Mesodermal cell (in vitro differentiated cells): ENCODE results near the gene LRMDA.

Experiments
- H3K27ac ChIP-seq: 2 replicates; pipeline ENCODE4 v1.7.0; 2013; ENCODE audit warnings: mild to moderate bottlenecking, low read depth, low read length, moderate library complexity; ENCODE audit not compliant: severe bottlenecking
- H3K36me3 ChIP-seq: 2 replicates; pipeline ENCODE4 v1.7.1; 2013; ENCODE audit warnings: mild to moderate bottlenecking, low read length, moderate library complexity; ENCODE audit not compliant: control insufficient read depth, insufficient read depth
- H3K4me1 ChIP-seq: one replicate; pipeline ENCODE4 v1.7.1; 2013; ENCODE audit warnings: mild to moderate bottlenecking, low read length; ENCODE audit not compliant: insufficient read depth, control insufficient read depth, poor library complexity, severe bottlenecking
- H3K4me3 ChIP-seq: 2 replicates; pipeline ENCODE4 v1.7.0; 2013; ENCODE audit warnings: low read length, control low read depth, mild to moderate bottlenecking; ENCODE audit not compliant: insufficient read depth, poor library complexity, severe bottlenecking; ENCODE audit errors: extremely low read depth
- H3K9me3 ChIP-seq: 2 replicates; pipeline ENCODE4 v1.7.1; 2013; ENCODE audit warnings: mild to moderate bottlenecking, low read length, moderate library complexity; ENCODE audit not compliant: control insufficient read depth
- WGBS, 2 experiments: methylation state at CpG; one replicate each; pipeline ENCODE4 v1.1.5; 2013; ENCODE audit warnings: missing lambda C conversion rate in 2 of 2; ENCODE audit not compliant: insufficient coverage in 2 of 2; 5-methylcytosine and 5-hydroxymethylcytosine counted together

The LRMDA gene

GRCh38 chr10:75926763-75927162 lies 495.3 kb downstream of the LRMDA start:
- Histone ChIP-seq H3K36me3 (no peaks in the 10 kb centered on the region), H3K4me1 (no peaks in the 10 kb centered on the region), H3K4me3 (no peak overlapping the region), H3K27ac (no peak overlapping the region), H3K9me3 (no peaks in the 10 kb centered on the region)
- WGBS, 2 experiments, result 54 to 79% methylated on average over 2 to 4 of the region's 4 CpGs

- Histone ChIP-seq H3K4me3 (no peak overlapping the region), H3K36me3 (no peaks in the 10 kb centered on the region), H3K27ac (no peak overlapping the region), H3K9me3 (no peaks in the 10 kb centered on the region), H3K4me1 (no peaks in the 10 kb centered on the region)
- 96% methylated on average over 2 to 4 of the region's 6 CpGs for WGBS, 2 experiments
These were observed 496.8 kb downstream of the LRMDA start for GRCh38 chr10:75928231-75928630.

GRCh38 chr10:75929630-75930161 lies 498.3 kb downstream of the LRMDA start:
- Histone ChIP-seq H3K36me3 (no peaks in the 10 kb centered on the region), H3K27ac (no peak overlapping the region), H3K4me3 (no peak overlapping the region), H3K4me1 (no peaks in the 10 kb centered on the region), H3K9me3 (no peaks in the 10 kb centered on the region)
- WGBS, 2 experiments, result 75% methylated on average over 1 of the region's 2 CpGs; no CpG with 5 or more reads in 1 of the 2 experiments

- WGBS, 2 experiments, result 86 to 93% methylated on average over 1 to 2 of the region's 3 CpGs
- Histone ChIP-seq H3K4me3 (no peak overlapping the region), H3K4me1 (no peaks in the 10 kb centered on the region), H3K9me3 (no peaks in the 10 kb centered on the region), H3K27ac (no peak overlapping the region), H3K36me3 (no peaks in the 10 kb centered on the region)
These were observed 501.5 kb downstream of the LRMDA start for GRCh38 chr10:75932921-75933320.

- Histone ChIP-seq H3K9me3 (no peaks in the 10 kb centered on the region), H3K27ac (no peak overlapping the region), H3K4me1 (no peaks in the 10 kb centered on the region), H3K36me3 (no peaks in the 10 kb centered on the region), H3K4me3 (no peak overlapping the region)
- 89 to 93% methylated on average over 2 of the region's 3 CpGs for WGBS, 2 experiments
These were observed 503.8 kb downstream of the LRMDA start for GRCh38 chr10:75935240-75935639.

GRCh38 chr10:75935650-75936400 lies 504.4 kb downstream of the LRMDA start:
- no peak overlapping the region for H3K4me3 ChIP-seq
- 80 to 83% methylated on average over 1 of the region's 5 CpGs for WGBS, 2 experiments
- H3K4me1 ChIP-seq, result no peaks in the 10 kb centered on the region
- no peak overlapping the region for H3K27ac ChIP-seq
- no peaks in the 10 kb centered on the region for H3K9me3 ChIP-seq
- no peaks in the 10 kb centered on the region for H3K36me3 ChIP-seq

- H3K36me3 ChIP-seq, result no peaks in the 10 kb centered on the region
- no peaks in the 10 kb centered on the region for H3K9me3 ChIP-seq
- no peak overlapping the region for H3K4me3 ChIP-seq
- WGBS, 2 experiments, result no CpG with 5 or more reads among the region's 2 CpGs
- no peaks in the 10 kb centered on the region for H3K4me1 ChIP-seq
- no peak overlapping the region for H3K27ac ChIP-seq
These were observed 505.4 kb downstream of the LRMDA start for GRCh38 chr10:75936841-75937240.

- no peak overlapping the region for H3K27ac ChIP-seq
- WGBS, 2 experiments, result 100% methylated on average over 2 of the region's 2 CpGs; no CpG with 5 or more reads in 1 of the 2 experiments
- no peak overlapping the region for H3K4me3 ChIP-seq
- no peaks in the 10 kb centered on the region for H3K9me3 ChIP-seq
- H3K4me1 ChIP-seq, result no peaks in the 10 kb centered on the region
- no peaks in the 10 kb centered on the region for H3K36me3 ChIP-seq
These were observed 506.4 kb downstream of the LRMDA start for GRCh38 chr10:75937823-75938222.

- Histone ChIP-seq H3K9me3 (no peaks in the 10 kb centered on the region), H3K4me1 (no peaks in the 10 kb centered on the region), H3K36me3 (no peaks in the 10 kb centered on the region), H3K4me3 (no peak overlapping the region), H3K27ac (no peak overlapping the region)
- WGBS, 2 experiments, result 91 to 92% methylated on average over 10 to 11 of the region's 13 CpGs
These were observed 507.1 kb downstream of the LRMDA start for GRCh38 chr10:75938380-75939122.

- H3K27ac ChIP-seq, result no peak overlapping the region
- WGBS, 2 experiments, result 80% methylated on average over 1 of the region's 3 CpGs; no CpG with 5 or more reads in 1 of the 2 experiments
- H3K9me3 ChIP-seq, result no peaks in the 10 kb centered on the region
- H3K4me3 ChIP-seq, result no peak overlapping the region
- H3K4me1 ChIP-seq, result no peaks in the 10 kb centered on the region
- no peaks in the 10 kb centered on the region for H3K36me3 ChIP-seq
These were observed 508.1 kb downstream of the LRMDA start for GRCh38 chr10:75939541-75939940.

GRCh38 chr10:75940742-75941141 lies 509.3 kb downstream of the LRMDA start:
- Histone ChIP-seq H3K36me3 (no peaks in the 10 kb centered on the region), H3K9me3 (no peaks in the 10 kb centered on the region), H3K27ac (no peak overlapping the region), H3K4me3 (no peak overlapping the region), H3K4me1 (no peaks in the 10 kb centered on the region)
- WGBS, 2 experiments, result no CpG with 5 or more reads among the region's 5 CpGs
